GM21786 (cell line): ENCODE measurements around the gene MAP3K2.

Source experiments
- ATAC-seq: cut with Tn5 transposase; IDR thresholded peaks from one replicate; pipeline ENCODE4 v1.9.1; 2021; ENCODE audit not compliant: unreplicated experiment

Gene MAP3K2

GRCh38 chr2:127386764-127387654 lies 766 bp downstream of the MAP3K2 start:
- peak; percentile 56 for ATAC-seq

- ATAC-seq = no peak
These were observed 1.5 kb downstream of the MAP3K2 start for GRCh38 chr2:127386246-127386645.

- no peak for ATAC-seq
These were observed 3.2 kb downstream of the MAP3K2 start for GRCh38 chr2:127384529-127384928.

- ATAC-seq = no peak
These were observed 4.9 kb downstream of the MAP3K2 start for GRCh38 chr2:127382831-127383230.

GRCh38 chr2:127381762-127382161 lies 6.0 kb downstream of the MAP3K2 start:
- no peak for ATAC-seq

GRCh38 chr2:127379712-127380355 lies 7.9 kb downstream of the MAP3K2 start:
- ATAC-seq = peak; percentile 52

GRCh38 chr2:127378720-127379119 lies 9.1 kb downstream of the MAP3K2 start:
- ATAC-seq = no peak

GRCh38 chr2:127377262-127377661 lies 10.5 kb downstream of the MAP3K2 start:
- no peak for ATAC-seq

GRCh38 chr2:127376257-127376656 lies 11.5 kb downstream of the MAP3K2 start:
- no peak for ATAC-seq

- no peak for ATAC-seq
These were observed 14.3 kb downstream of the MAP3K2 start for GRCh38 chr2:127373362-127374083.

GRCh38 chr2:127371037-127371436 lies 16.7 kb downstream of the MAP3K2 start:
- ATAC-seq = no peak

- no peak for ATAC-seq
These were observed 17.8 kb downstream of the MAP3K2 start for GRCh38 chr2:127370010-127370409.

- no peak for ATAC-seq
These were observed 22.5 kb downstream of the MAP3K2 start for GRCh38 chr2:127365211-127365643.

- no peak for ATAC-seq
These were observed 24.8 kb downstream of the MAP3K2 start for GRCh38 chr2:127362971-127363370.

- no peak for ATAC-seq
These were observed 25.6 kb downstream of the MAP3K2 start for GRCh38 chr2:127361929-127362885.

GRCh38 chr2:127360242-127360641 lies 27.5 kb downstream of the MAP3K2 start:
- no peak for ATAC-seq

GRCh38 chr2:127359520-127359919 lies 28.3 kb downstream of the MAP3K2 start:
- ATAC-seq = no peak

- no peak for ATAC-seq
These were observed 28.8 kb downstream of the MAP3K2 start for GRCh38 chr2:127358971-127359370.

- ATAC-seq = no peak
These were observed 29.7 kb downstream of the MAP3K2 start for GRCh38 chr2:127358044-127358443.

- no peak for ATAC-seq
These were observed 30.2 kb downstream of the MAP3K2 start for GRCh38 chr2:127357591-127357990.
